H4 (cell line): ENCODE measurements around the gene ZNF600. TPM values are rescaled to one million over a fixed set of nuclear protein-coding genes. Genes with fewer than 3 reads are reported as not detected.
A peak's percentile ranks its signal among the peaks of the same experiment; 100 is the strongest.
"Not testable (repeated sequence)": the region's sequence is repeated elsewhere in the genome, so short reads cannot be mapped to it uniquely, and the experiment has no call there.

ENCODE experiments used
- DNase-seq: peaks from one replicate; pipeline ENCODE4 v3.0.0-alpha.2; 2015; ENCODE audit warnings: low spot score
- total RNA-seq: library from RNA; depleted of rRNA; stranded (reverse); fragments of >200 nt; shearing (Covaris generic); gene quantifications from 2 replicates; pipeline ENCODE4 v1.2.3, GENCODE V29; 2014; rRNA removed

Gene ZNF600
- total RNA-seq, 1 experiment from 2014 or later: 5.8 TPM

GRCh38 chr19:52741951-52742485 is 44.6 kb downstream of the ZNF600 start:
- no peak for DNase-seq

DNA sequence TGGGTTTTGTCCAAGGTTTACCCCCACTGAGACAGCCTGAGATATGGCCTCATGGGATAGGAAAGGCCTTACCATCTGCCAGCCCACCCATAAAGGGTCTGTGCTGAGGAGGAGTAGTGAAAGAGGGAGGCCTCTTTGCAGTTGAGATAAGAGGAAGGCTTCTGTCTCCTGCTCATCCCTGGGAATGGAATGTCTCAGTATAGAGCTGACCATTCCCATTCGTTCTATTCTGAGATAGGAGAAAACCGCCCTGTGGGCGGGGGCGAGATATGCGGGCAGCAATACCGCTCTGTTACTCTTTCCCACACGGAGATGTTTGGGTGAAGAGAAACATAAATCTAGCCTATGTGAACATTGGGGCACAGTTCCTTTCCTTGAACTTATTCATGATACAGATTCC is 45.2 kb downstream of the ZNF600 start:
- not testable (repeated sequence) for DNase-seq

- DNase-seq: no peak
These were observed 47.0 kb downstream of the ZNF600 start for GRCh38 chr19:52739576-52739975.

- no peak for DNase-seq
These were observed 50.9 kb downstream of the ZNF600 start for GRCh38 chr19:52735734-52736133.

DNA sequence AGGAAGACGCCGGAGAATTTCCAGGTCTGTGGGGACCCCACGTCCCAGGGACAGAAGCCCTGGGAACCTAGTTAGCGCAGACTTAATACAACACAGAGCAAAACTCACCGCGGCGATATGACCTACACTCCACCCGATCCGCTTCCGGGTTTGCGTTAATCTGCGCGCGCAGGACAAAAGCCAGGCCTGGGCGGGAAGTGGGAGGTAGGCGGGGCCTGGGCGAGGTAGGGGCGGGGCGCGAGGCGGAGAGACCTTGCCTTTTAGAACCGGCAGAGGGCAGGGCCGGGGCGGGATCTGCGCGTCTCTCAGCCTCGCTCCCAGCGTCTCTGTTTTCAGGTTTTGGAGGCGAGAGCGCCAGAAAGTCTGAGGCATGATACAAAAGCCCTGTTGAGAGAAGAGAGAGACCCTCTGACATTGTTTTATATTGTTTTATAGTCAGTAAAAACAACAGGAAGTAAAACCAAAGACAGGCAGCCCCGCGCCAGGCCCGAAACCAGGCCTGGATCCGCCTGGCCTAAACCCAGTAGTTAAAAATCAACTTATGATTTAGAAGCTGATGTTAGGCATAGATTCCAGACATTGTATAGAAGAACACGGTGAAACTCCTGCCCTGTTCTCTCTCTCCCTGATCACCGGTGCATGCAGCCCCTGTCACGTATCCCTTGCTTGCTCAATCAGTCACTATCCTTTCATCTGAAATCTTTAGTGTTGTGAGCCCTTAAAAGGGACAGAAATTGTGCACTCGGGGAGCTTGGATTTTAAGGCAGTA is 51.5 kb downstream of the ZNF600 start, which contains the start of gene ZNF611:
Gene ZNF611 (minus strand): TSS at position 152 of the 769 bp plus-strand sequence. CDS start 19,150 bp downstream, outside the sequence.
- peak; percentile 91 for DNase-seq

DNA sequence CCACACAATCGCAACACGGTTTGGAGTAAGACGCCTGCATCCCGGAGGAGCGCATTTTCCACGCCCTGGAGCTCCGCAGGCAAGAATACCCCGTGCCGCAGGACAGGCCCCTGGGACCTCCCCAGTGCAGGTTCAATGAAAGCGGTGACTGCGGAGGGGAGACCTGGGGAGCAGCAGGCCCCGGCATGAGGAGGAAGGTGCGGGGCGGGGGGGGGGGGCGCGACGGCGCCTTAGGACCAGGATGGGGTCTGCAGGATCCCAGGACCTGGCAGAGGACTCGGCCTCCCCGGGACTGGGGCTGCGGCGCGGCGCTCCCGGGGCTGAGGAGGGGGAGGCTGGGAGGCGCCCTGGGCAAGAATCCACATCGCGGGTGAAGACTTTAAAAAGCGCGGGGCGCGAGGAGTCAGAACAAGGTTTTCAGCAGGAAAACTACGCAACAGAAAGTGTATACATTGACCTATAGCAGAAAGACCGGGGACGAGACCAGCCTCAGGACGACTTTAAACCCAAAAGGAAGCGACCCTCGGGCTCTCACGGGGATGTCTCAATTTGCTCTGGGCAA is 52.2 kb downstream of the ZNF600 start:
- no peak for DNase-seq

DNA sequence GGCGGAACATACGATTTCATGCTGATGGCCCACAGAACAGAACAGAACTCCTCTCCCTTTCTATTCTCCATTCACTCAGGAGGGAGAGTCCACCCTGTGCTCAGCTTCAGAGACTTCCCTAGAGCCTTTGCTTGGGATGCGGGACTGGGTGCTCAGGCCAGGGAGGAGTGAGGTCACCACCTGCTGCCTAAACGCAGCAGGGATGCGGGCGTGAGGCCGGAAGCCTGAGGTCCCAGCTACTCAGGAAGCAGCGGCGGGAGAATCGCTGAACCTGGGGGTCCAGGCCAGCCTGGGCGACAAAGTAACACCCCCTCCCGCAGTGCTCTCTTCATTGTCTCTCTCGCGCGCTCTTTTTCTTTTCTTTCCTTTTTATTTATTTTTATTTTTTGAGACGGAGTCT is 60.5 kb downstream of the ZNF600 start:
- not testable (repeated sequence) for DNase-seq

- DNase-seq: no peak
These were observed 61.0 kb downstream of the ZNF600 start for GRCh38 chr19:52725528-52725961.

DNA sequence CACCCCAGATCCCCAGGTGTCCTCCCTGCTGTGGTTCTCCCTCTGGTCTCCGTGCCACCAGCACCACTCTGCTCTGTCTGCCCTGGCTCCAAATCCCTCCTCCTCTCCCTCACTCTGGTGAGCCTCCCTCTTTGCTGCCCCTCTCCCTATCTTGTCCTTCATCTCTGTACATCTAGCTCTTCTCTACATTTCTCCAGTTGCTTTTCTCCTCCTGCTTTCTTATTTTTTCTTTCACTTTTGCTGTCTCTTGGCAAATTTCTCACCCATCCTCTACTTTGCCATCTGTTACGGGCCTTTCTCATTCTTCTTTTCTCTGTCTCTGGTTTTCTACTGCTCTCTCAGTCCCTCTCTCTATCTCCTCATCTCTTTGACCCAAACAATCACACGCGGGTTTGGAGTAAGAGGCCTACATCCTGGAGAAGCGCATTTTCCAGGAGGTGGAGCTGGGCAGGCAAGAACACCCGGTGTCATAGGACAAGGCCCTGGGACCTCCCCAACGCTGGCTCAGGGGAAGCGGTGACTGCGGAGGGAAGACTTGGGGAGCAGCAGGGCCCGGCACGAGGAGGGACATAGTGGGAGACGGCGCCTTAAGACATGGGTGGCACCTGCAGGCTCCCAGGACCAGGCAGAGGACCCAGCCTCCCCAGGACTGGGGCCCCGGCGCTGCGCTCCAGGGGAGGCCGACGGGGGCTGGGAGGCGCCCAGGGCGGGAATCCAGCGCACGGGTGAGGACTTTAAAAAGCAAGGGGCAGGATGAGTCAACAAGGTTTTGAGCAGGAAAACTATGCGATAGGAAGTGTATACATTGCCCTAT is 61.7 kb downstream of the ZNF600 start:
- no peak for DNase-seq

DNA sequence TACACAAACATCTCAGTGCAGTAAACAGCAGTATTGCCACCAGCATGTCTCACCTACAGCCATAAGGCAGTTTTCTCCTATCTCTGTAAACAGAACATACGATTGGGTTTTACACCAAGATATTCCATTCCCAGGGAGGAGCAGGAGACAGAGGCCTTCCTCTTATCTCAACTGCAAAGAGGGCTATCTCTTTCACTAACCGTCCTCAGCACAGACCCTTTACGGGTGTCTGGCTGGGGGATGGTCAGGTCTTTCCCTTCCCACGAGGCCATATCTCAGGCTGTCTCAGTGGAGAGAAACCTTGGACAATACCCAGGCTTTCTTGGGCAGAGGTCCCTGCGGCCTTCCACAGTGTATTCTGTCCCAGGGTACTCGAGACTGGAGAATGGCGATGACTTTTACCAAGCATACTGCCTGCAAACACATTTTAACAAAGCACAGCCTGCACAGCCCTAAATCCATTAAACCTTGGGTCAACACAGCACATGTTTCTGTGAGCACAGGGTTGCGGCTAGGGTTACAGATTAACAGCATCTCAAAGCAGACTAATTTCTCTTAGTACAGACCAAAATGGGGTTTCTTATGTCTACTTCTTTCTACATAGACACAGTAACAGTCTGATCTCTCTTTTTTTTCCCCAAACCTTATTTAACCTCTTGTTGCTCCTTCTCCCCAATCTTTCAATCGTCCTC is 62.5 kb downstream of the ZNF600 start:
- not testable (repeated sequence) for DNase-seq

DNA sequence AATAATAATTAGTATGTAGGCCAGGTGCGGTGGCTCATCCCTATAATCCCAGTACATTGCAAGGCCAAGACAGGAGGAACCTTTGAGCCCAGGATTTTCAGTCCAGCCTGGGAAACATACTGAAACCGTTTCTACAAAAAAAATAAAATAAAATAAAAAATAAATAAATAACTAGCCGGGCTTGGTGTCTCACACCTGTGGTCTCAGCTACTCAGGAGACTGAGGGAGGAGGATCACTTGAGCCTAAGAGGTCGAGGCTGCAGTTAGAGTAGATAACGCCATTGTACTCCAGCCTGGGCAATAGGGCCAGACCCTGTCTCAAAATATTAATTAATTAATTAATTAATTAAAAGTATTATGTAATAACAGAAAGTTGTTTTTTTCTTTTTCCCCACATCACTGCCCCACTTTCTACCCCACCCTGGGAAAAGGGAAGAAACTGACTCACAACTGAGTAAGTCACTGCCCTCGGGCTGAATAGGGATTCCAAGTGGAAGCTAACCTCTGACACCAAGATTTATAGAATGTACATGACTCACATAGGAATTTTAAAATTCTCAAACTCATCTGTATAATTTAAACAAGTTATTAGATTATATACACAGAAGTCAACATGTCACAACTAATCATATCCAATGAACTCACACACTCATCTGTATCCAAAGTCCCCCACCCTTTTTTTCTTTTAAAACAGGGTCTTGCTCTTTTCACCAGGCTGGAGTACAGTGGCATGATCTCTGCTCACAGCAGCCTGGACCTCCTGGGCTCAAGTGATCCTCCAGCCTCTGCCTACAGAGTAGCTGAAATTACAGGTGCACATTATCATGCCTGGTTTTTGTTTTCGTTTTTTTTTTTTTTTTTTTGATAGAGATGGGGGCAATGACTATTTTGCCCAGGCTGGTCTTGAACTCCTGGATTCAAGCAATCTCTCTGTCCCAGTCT is 64.3 kb downstream of the ZNF600 start:
- DNase-seq: peak; percentile 47

GRCh38 chr19:52720541-52720940 is 66.0 kb downstream of the ZNF600 start:
- DNase-seq: not testable (repeated sequence)

GRCh38 chr19:52716522-52716921 is 70.1 kb downstream of the ZNF600 start:
- DNase-seq: no peak

DNA sequence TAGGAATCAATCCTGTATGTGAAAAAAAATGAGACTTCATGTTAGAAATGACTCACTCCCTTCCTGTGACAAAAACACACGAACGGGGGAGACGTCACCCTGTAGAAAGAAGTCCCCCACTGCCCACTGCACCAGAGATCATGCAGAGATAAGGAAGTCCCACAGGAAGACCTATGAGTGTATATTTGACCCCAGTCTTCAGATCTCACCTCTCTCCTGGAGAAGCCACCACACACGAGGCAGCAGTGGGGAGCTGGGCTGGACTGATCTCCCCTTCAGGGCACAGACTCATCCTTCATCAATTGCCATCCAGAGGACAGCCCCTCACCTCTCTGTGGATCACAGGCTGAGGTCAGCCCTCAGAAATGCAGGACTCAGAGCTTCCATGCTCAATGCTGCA is 70.7 kb downstream of the ZNF600 start:
- DNase-seq: not testable (repeated sequence)

DNA sequence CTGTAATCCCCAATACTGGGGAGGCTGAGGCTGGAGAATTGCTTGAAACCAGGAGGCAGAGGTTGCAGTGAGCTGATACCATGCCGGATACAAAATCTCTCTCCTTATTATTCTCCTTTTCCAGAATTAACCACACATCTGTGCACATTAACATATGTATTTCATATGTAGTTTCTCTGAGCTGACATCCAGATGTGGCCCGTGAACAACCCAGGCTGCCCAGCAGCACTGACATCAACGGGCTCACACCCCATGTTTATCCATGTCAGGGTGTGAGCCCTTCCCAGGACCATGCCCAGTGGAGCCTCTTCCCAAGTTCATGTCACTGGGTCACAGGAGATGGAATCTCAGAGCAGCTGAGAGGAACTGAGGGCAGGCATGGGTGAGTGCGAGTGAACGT is 71.3 kb downstream of the ZNF600 start:
- DNase-seq: not testable (repeated sequence)

Other genes with a start within 250 kb of the ZNF600 start
- 5.4 and 6.8 TPM in 2 replicates for gene ZNF701, start 216.5 kb downstream of the ZNF600 start, total RNA-seq
- 23.7 and 35.7 TPM in 2 replicates for gene ZNF83, start 148.4 kb downstream of the ZNF600 start, total RNA-seq
- gene ZNF611, start 51.7 kb downstream of the ZNF600 start, total RNA-seq: 5.6 and 7.5 TPM in 2 replicates
- gene ZNF28, start 34.8 kb upstream of the ZNF600 start, total RNA-seq: 11.3 and 18.4 TPM in 2 replicates
- gene ZNF468, start 70.8 kb upstream of the ZNF600 start, total RNA-seq: 9.4 and 12.7 TPM in 2 replicates
- 5.0 and 6.8 TPM in 2 replicates for gene ZNF320, start 110.8 kb upstream of the ZNF600 start, total RNA-seq
- gene ZNF888, start 136.6 kb upstream of the ZNF600 start, total RNA-seq: 7.3 and 7.6 TPM in 2 replicates
- 15.5 and 17.1 TPM in 2 replicates for gene ZNF816, start 176.1 kb upstream of the ZNF600 start, total RNA-seq
- gene ERVV-1, start 227.1 kb upstream of the ZNF600 start, total RNA-seq: not detected in 2 replicates